Sigmoid colon (tissue), 7 donors: ENCODE data around the gene MRGPRX4. TPM values are rescaled to one million over a fixed set of nuclear protein-coding genes. Genes with fewer than 3 reads are reported as not detected.
"Not testable (repeated sequence)": the region's sequence is repeated elsewhere in the genome, so short reads cannot be mapped to it uniquely, and the experiment has no call there.

Experiments used
- DNase-seq: peaks from one replicate; pipeline ENCODE4 v3.0.0-alpha.2; 2019
- H3K27ac ChIP-seq, 4 donors: fragments of 200-600 bp; sonication (generic); one replicate each; pipeline ENCODE4 v1.5.1; 2016 to 2019; ENCODE audit warnings: mild to moderate bottlenecking in 1 of 4
- H3K27me3 ChIP-seq, 3 donors: fragments of 200-600 bp; sonication (generic); one replicate each; pipeline ENCODE4 v1.5.1; 2019; ENCODE audit warnings: mild to moderate bottlenecking in 1 of 3
- H3K36me3 ChIP-seq, 4 donors: fragments of 200-600 bp; sonication (generic); one replicate each; pipeline ENCODE4 v1.5.1; 2016 to 2019
- H3K4me1 ChIP-seq, 4 donors: fragments of 200-600 bp; sonication (generic); one replicate each; pipeline ENCODE4 v1.5.1; 2017 to 2019
- H3K4me3 ChIP-seq, 4 donors: fragments of 200-600 bp; sonication (generic); one replicate each; pipeline ENCODE4 v1.5.1; 2017 to 2019; ENCODE audit warnings: mild to moderate bottlenecking in 2 of 4, moderate library complexity in 1 of 4
- H3K9me3 ChIP-seq, 4 donors: fragments of 200-600 bp in 3 of 4; sonication (generic) in 3 of 4; one replicate each; pipeline versions ENCODE4 v1.5.1 to v1.6.1; 2013 to 2019
- EP300 ChIP-seq, 4 donors: sonication (generic); formaldehyde crosslinking; IDR thresholded peaks; one replicate each; pipeline ENCODE4 v1.6.1; 2017; ENCODE audit warnings: antibody characterized with exemption in 4 of 4
- POLR2A ChIP-seq, 2 donors: fragments of 450-650 bp; IDR thresholded peaks; one replicate each; pipeline ENCODE4 v1.6.1; 2016; ENCODE audit warnings: antibody characterized with exemption in 2 of 2, mild to moderate bottlenecking in 2 of 2, moderate library complexity in 2 of 2
- POLR2AphosphoS5 ChIP-seq, 4 donors: sonication (generic); formaldehyde crosslinking; IDR thresholded peaks; one replicate each; pipeline ENCODE4 v1.6.1; 2017; ENCODE audit warnings: antibody characterized with exemption in 4 of 4
- WGBS, 2 donors: extraction: QIAGEN DNeasy Blood & Tissue Kit; methylation state at CpG; one replicate each; pipeline ENCODE4 v1.1.7; 2013; 5-methylcytosine and 5-hydroxymethylcytosine counted together
- intact Hi-C: fragments of 100-400 bp; cut with DNase I; formaldehyde crosslinking; loops from one replicate; pipeline ENCODE4 v1.15.1; 2023
- polyA plus RNA-seq, 3 donors: library from polyadenylated mRNA; stranded (reverse); fragments of 200-250 nt; gene quantifications; one replicate each; pipeline ENCODE4 v1.2.3, GENCODE V29; 2013
- total RNA-seq, 4 donors: library from RNA; depleted of rRNA; stranded (reverse); fragments of >200 nt; gene quantifications; one replicate each; pipeline ENCODE4 v1.1.0, GENCODE V29; 2016
- TF ChIP-seq, protein P1 (sequence below), 4 experiments: fragments of 450-650 bp in 3 of 4; fragments of 200-600 bp in 1 of 4; IDR thresholded peaks; one replicate each; pipeline ENCODE4 v1.5.1; 2016 to 2019; ENCODE audit warnings: antibody characterized with exemption in 4 of 4, mild to moderate bottlenecking in 3 of 4, moderate library complexity in 2 of 4
- donor health status: healthy with polysubstance abuse.
- donor health status: Bipolar disorder and iron deficiency.
- donor health status: healthy.

The MRGPRX4 gene
- total and polyA plus RNA-seq, 7 donors = not detected

DNA sequence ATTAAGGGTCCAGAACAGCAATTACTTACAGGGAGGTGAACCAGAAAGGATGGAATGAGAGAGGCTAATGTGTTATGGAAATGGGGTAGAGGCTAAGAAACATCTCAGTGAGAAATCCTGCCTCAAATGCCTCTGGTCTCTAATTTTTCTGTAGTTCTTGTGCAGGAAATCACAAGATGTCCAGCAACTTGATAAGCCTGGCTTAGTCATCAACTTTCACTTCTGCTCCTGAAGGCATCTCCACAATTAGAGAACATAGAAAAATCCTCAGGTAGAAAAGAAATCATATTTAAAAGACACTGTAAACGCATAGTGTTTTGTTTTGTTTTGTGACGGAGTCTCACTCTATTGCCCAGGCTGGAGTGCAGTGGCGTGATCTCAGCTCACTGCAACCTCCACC, 18.7 kb downstream of the MRGPRX4 start:
- intact Hi-C loops = no loop called here
- Histone ChIP-seq H3K9me3 (no peaks in the 10 kb centered on the region), H3K4me3 (no peak overlapping the region), H3K27ac (no peak overlapping the region), H3K4me1 (no peaks in the 10 kb centered on the region), H3K27me3 (no peaks in the 10 kb centered on the region), H3K36me3 (no peaks in the 10 kb centered on the region)
- no peak for DNase-seq
- TF ChIP-seq, protein P1, sequence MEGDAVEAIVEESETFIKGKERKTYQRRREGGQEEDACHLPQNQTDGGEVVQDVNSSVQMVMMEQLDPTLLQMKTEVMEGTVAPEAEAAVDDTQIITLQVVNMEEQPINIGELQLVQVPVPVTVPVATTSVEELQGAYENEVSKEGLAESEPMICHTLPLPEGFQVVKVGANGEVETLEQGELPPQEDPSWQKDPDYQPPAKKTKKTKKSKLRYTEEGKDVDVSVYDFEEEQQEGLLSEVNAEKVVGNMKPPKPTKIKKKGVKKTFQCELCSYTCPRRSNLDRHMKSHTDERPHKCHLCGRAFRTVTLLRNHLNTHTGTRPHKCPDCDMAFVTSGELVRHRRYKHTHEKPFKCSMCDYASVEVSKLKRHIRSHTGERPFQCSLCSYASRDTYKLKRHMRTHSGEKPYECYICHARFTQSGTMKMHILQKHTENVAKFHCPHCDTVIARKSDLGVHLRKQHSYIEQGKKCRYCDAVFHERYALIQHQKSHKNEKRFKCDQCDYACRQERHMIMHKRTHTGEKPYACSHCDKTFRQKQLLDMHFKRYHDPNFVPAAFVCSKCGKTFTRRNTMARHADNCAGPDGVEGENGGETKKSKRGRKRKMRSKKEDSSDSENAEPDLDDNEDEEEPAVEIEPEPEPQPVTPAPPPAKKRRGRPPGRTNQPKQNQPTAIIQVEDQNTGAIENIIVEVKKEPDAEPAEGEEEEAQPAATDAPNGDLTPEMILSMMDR (IDR thresholded peaks at IDR 0.05) = no peak
- no peak for TF ChIP-seq POLR2A (IDR thresholded peaks at IDR 0.05)
- no peak for TF ChIP-seq POLR2AphosphoS5 (IDR thresholded peaks at IDR 0.05)
- no peak for TF ChIP-seq EP300 (IDR thresholded peaks at IDR 0.05)
- WGBS, 2 donors = 92 to 93% methylated on average over 3 of the region's 3 CpGs

DNA sequence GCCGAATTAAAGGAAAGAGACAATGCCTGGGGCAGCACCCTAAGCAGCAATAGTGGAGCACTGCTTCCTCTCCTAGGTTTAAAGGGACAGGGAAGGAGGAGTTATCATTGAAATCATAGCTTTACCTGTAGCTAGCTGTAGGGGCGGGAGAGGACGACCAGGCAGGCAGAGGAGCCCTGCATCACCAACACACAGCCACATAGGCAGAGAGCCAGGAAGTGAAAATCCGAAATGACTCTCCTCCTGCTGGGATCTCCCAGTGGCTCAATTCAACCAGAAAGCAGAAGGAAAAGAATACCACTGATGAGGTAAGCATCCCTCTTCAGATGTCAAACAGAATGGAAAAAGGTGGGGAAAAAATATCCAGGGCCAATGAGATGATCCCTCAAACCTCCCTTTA, 20.4 kb downstream of the MRGPRX4 start:
- Histone ChIP-seq H3K27ac (no peak overlapping the region), H3K9me3 (no peaks in the 10 kb centered on the region), H3K4me3 (no peak overlapping the region), H3K4me1 (no peaks in the 10 kb centered on the region), H3K27me3 (no peaks in the 10 kb centered on the region), H3K36me3 (no peaks in the 10 kb centered on the region)
- intact Hi-C loops = no loop called here
- TF ChIP-seq, protein P1 (IDR thresholded peaks at IDR 0.05) = no peak
- TF ChIP-seq POLR2AphosphoS5 (IDR thresholded peaks at IDR 0.05) (no peak), EP300 (IDR thresholded peaks at IDR 0.05) (no peak), POLR2A (IDR thresholded peaks at IDR 0.05) (no peak)
- DNase-seq = no peak
- 18 to 22% methylated on average over 4 of the region's 4 CpGs for WGBS, 2 donors

DNA sequence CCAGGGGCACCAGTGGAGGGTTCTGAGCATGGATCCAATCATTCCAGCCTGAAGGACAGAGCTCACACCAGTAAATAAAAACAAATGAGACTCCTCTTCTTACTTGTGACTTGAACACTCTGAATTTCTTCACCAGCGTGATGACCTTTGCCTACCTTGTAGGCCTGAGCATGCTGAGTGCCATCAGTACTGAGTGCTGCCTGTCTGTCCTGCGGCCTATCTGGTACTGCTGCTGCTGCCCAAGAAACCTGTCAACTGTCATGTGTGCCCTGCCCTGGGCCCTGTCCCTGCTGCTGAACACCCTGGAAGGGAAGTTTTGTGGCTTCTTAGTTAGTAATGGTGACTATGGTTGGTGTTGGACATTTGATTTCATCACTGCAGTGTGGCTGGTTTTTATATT, 23.9 kb downstream of the MRGPRX4 start:
- 87 to 90% methylated on average over 2 of the region's 2 CpGs for WGBS, 2 donors
- no peaks in the 10 kb centered on the region for H3K9me3 ChIP-seq
- H3K36me3 ChIP-seq = no peaks in the 10 kb centered on the region
- TF ChIP-seq POLR2AphosphoS5 (IDR thresholded peaks at IDR 0.05) (no peak), POLR2A (IDR thresholded peaks at IDR 0.05) (no peak), EP300 (IDR thresholded peaks at IDR 0.05) (no peak)
- TF ChIP-seq, protein P1 (IDR thresholded peaks at IDR 0.05) = no peak
- H3K4me3 ChIP-seq = no peak overlapping the region
- DNase-seq = no peak
- H3K4me1 ChIP-seq = no peaks in the 10 kb centered on the region
- intact Hi-C loops = no loop called here
- no peaks in the 10 kb centered on the region for H3K27me3 ChIP-seq
- H3K27ac ChIP-seq = no peak overlapping the region

DNA sequence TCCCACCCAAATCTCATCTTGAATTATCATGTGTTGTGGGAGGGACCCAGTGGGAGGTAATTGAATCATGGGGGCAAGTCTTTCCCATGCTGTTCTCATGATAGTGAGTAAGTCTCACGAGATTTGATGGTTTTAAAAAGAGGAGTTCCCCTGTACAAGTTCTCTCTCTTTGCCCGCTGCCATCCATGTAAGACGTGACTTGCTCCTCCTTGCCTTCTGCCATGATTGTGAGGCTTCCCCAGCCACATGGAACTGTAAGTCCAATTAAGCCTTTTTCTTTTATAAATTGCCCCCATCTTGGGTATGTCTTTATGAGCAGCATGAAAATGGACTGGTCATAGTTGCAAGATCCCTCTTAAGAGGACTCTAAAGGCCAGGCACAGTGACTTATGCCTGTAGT, 25.1 kb downstream of the MRGPRX4 start:
- DNase-seq, H3K4me3 ChIP-seq: not testable (repeated sequence)
- 60 to 69% methylated on average over 3 of the region's 3 CpGs for WGBS, 2 donors

DNA sequence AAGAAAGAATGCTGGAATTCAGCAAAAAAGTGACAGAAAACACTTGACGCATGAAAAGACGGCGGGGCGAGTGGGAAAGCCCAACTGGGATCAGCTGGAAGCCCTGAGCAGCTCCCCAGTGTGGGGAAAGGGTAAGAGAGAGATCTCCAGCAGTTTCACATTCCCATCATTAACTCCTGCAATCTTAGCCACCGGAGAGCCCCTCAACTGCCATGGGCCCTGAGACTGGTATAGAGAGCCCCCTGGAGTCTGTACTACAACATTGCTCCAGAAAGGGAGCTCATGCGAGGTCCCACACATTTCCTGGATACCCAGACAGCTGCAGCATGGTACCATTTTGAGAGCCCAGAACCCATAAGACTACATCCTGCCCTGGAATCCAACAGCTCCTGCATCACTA, 31.1 kb downstream of the MRGPRX4 start:
- intact Hi-C loops = no loop called here
- Histone ChIP-seq H3K27me3 (peaks cover 0 to 4% (median 0%) of the 10 kb centered on the region in 3 donors), H3K4me3 (no peak overlapping the region), H3K36me3 (no peaks in the 10 kb centered on the region), H3K4me1 (no peaks in the 10 kb centered on the region), H3K9me3 (no peaks in the 10 kb centered on the region), H3K27ac (no peak overlapping the region)
- 13 to 39% methylated on average over 6 of the region's 6 CpGs for WGBS, 2 donors
- TF ChIP-seq POLR2A (IDR thresholded peaks at IDR 0.05) = no peak
- no peak for TF ChIP-seq EP300 (IDR thresholded peaks at IDR 0.05)
- no peak for TF ChIP-seq POLR2AphosphoS5 (IDR thresholded peaks at IDR 0.05)
- TF ChIP-seq, protein P1 (IDR thresholded peaks at IDR 0.05) = no peak
- no peak for DNase-seq

More for the DNA sequence above, 25.1 kb downstream of the MRGPRX4 start:
- H3K27me3 ChIP-seq, H3K36me3 ChIP-seq, H3K4me1 ChIP-seq, intact Hi-C loops, H3K27ac ChIP-seq, H3K9me3 ChIP-seq: not testable (repeated sequence)
